GM21576 (cell line): Measurements from ENCODE around the gene ZNF136.

ENCODE experiments used
- ATAC-seq: cut with Tn5 transposase; IDR thresholded peaks from one replicate; pipeline ENCODE4 v1.9.1; 2021; ENCODE audit warnings: mild to moderate bottlenecking, moderate library complexity; ENCODE audit not compliant: unreplicated experiment

The ZNF136 gene

DNA sequence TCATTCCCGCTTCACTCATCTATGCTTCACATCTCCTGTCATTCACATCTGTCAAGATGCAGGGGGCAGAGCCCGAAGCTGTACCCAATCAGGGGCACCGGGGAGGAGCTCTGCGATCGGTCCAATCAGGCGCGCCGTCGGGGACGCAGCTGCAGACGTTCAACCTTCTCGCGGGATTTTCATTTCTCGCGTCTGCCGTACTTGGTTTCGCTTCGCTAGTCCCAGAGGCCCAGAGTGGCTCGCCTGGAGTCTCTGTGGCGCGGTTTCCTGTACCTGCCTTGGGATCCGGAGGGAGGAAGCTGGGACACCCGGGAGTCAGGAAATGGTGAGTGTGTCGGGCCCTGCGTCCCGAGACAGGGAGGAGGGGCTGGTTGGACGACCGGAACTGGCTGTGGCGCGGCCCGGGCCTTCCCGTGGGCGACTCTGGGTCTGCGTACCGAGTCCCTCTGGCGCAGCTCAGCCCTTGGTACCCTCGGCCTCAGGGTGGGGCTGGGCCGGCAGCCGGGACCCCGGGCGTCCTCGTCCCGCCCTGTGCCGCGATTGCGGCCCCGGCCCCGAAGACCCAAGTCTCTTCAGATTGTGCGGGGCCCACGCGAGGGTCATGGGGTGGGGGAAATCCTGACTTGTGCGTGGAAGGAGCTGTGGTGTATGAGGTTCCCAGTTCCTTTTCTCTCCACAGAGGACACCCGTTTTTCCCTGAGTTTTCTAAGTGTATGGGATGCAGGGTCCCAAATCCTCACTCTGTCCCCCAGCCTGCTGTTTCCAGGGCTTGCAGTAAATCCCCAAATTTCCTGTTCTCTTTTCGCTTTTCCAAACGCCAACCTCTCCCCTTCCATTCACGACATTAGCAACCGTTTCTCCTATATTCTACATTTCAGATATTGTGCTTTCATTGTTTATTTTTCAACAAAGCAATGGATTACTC lies at the start of gene ZNF136:
ZNF136 (plus strand) TSS at position 215 of the 925 bp plus-strand sequence; CDS start at position 323, 108 bp downstream.
- peak; percentile 95 for ATAC-seq

DNA sequence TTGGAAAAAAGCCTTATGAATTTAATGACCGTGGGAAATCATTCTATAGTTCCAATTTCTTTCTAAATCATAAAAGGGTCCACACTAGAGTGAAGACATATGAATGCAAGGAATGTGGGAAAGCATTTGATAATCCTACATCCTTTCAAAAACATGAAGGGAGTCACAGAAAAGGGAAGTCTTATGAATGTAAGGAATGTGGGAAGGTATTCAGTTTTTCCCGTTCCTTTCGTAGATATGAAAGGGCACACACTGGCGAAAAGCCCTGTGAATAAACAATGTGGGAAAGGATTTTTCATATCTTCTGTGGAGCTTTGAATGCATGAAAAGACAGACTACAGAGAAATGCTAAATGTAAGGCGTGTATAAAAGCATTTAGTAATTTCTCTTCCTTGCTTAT lies 49.8 kb upstream of the ZNF136 start:
- ATAC-seq, result no peak

DNA sequence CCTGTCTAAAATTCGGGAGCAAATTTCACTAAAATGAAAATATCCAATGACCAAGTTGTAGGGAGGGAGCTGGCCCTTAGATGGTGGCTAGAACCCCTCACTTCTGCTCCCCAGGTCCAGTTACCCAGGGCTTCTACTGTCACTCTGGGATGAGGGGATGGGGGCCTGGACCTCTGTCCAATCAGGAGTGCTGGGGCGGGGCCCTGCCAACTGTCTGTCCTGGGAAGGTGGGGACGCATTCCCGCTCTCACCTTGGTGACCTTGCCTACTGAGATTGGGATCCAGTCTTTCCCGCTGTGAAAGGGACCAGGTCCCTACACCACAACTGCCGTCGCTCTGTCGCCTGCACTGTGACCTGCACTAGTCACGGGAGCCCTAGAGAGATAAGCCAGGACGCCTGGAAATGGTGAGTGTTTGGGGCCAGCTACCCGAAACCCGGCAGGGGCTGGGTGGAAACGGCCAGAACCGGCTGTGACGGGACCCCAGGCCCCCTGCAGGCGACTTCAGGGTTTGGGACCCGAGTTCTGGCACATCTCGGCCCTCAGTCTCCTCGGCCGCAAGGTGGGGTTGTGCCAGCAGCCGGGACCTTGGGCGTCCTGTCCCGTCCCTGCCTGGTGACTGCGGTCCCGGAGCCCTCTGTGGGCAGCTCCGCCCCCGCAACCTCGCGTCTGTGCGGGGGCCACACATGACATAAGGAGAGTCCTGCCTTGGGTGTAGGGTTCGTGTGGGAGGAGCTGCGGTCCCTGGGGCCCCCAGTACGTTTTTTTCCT lies 45.5 kb upstream of the ZNF136 start:
- ATAC-seq, result no peak

DNA sequence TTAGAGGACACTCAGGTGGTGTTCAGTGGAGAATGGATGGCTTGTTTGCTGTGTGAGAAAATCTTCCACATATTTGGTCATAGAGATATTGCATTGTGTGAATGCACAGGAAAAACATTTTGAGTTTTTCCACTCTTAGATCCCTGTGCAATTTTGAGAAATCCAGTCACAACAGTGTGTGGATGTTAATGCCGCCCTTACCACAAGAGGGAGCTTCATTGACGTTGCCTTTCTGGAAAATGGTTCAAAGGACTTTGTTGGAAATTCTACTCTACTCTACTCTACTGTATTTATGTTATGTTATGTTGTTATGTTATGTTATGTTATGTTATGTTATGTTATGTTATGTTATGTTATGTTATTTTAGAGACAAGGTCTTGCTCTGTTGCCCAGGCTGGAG lies 36.2 kb upstream of the ZNF136 start:
- no peak for ATAC-seq

DNA sequence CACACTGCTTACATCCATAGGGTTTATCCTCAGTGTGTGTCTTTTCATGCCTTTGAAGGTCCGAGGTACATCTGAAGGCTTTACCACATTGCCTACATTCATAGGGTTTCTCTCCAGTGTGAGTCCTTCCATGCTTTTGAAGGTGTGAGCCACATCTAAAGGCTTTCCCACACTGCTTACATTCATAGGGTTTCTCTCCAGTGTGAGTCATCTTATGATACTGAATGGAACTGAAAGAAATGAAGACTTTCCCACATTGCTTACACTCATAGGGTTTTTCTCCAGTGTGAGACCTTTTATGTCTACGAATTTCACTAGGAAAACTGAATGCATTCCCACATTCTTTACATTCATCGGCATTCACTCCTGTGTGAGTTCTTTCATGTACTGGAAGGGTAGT lies 29.8 kb upstream of the ZNF136 start:
- no peak for ATAC-seq

DNA sequence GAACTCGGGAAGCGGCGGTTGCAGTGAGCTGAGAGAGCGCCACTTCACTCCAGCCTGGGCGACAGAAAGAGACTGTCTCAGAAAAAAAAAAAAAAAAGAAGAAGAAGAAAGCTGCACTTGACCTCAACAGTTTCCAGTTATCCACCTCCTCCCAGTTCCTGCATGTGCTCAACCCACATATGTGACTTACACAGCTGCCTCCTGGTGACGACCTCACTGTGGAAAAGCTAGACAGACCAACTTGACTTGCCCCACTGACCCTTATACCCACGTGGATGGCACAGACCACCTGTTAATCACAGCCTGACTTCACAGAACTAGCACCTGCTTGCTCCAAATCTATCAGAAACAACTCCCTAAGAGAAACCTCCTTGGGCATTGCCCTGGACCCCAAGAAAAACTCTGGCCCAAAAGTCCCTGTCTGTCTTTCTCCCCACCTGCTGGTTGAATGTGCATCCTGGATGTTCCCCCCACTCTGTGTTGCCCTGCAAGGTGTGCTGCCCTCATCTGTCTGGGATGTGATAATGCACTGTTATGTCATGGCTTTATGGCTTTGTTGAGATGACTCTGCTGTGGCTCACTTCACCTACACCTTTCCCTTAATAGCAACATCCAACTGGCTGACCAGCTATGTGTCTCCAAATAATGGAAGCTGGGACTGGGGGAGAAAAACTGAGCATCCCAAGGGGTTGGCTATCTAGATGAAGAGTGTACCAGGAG lies 25.5 kb upstream of the ZNF136 start:
- ATAC-seq, result no peak

DNA sequence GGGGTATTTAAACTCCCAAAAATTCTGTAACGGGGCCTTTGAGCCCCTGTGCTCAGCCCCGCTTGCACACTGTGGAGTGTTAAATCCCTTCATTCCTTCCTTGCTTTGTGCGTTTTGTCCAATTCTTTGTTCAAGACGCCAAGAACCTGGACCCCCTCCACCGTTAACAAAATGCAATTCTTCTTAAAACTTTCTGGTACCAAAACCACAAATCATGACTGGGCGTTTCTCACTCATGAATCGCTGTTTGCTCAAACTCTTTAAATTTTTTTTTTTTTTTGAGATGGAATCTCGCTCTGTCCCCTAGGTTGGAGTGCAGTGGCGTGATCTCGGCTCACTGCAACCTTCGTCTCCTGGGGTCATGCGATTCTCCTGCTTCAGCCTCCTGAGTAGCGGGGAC lies 23.6 kb upstream of the ZNF136 start:
- no peak for ATAC-seq

DNA sequence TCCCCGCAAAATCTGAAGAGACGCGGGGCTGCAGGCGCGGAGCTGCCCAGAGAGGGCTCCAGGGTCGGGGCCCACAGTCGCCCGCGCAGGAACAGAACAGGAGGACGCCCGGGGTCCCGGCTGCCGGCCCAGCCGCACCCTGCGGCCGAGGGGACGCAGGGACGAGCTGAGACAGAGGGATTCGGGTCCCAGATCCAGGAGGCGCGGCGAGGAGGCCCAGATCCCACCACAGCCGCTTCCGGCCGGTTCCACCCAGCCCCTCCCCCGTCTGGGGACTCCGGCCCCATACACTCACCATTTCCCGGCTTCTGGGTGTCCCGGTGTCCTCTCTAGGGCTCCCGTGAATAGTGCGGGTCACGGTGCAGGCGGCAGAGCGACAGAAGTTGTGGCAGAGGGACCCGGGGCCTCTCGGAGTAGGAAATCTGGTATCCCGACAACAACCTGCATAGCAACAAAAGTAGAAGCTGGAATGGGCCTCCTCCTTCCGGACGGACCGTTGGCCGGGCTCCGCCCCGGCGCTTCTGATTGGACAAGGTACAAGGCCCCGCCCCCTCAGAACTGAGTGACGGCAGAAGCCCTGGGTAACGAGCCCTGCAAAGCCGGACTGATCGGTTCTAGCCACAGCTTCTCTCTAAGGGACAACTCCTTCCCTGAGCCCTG lies 22.9 kb upstream of the ZNF136 start, which contains the start of gene ZNF20:
ZNF20 (minus strand) TSS at position 466 of the 660 bp plus-strand sequence; CDS start at position 298, 168 bp downstream.
- peak; percentile 87 for ATAC-seq

DNA sequence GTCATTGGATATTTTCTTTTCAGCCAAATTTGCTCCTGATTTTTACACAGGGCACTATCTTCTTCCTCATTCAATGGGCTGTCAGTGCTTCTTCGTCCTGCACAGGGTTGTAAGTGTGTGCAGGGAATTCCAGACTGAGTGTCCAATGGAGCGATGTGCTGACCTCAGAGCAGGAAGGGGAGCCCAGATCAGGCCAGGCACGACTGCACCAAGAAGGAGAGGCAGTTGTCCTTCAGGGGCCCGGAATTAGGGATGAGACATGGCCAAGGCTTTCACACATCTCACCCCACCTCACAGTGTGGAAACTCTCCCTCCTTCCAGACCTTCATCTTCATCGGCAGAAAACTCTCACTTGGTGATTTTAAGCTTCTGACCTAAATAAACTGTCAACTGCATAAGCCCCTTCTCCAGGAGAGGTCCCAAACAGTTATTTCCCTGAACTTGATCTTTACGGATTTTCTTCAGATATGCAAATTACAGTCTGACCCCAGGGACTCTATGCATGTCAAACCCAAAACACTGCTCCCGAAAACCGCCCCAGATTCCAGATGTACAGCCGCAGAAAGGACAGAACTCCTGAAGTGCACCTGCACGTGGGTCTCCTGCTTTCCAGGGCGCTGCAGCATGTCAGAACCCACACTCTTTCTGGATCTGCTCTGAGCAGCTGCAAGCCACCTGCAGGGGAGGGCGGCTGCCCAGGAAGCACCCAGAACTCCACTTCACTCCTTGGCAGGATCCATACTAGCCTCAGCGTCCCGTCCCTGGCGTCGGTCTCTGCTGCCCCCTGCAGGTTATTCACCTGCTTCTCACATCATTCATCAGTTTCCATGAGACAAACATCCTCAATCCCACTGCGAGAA lies 22.1 kb upstream of the ZNF136 start:
- ATAC-seq, result no peak

DNA sequence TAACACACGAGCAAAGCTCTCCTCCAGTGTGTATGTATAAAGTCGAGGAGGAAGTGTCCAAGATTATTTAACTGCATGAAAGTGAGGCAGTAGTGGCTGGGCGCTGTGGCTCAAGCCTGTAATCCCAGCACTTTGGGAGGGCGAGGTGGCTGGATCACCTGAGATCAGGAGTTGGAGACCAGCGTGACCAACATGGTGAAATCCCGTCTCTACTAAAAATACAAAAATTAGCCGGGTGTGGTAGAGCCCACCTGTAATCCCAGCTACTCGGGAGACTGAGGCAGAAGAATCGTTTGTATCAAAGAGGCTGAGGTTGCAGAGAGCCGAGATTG lies 21.5 kb upstream of the ZNF136 start:
- no peak for ATAC-seq

DNA sequence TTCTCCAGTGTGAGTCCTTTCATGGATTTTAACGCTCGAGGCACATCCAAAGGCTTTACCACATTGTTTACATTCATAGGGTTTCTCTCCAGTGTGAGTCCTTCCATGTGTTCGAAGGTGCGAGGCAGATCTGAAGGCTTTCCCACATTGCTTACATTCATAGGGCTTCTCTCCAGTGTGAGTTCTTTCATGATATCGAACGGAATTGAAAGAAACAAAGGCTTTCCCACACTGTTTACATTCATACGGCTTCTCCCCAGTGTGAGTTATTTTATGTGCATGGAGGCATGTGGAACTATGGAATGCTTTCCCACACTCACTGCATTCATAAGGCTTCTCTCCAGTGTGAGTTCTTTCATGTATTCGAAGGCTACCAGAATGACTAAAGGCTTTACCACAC lies 17.5 kb upstream of the ZNF136 start:
- no peak for ATAC-seq

DNA sequence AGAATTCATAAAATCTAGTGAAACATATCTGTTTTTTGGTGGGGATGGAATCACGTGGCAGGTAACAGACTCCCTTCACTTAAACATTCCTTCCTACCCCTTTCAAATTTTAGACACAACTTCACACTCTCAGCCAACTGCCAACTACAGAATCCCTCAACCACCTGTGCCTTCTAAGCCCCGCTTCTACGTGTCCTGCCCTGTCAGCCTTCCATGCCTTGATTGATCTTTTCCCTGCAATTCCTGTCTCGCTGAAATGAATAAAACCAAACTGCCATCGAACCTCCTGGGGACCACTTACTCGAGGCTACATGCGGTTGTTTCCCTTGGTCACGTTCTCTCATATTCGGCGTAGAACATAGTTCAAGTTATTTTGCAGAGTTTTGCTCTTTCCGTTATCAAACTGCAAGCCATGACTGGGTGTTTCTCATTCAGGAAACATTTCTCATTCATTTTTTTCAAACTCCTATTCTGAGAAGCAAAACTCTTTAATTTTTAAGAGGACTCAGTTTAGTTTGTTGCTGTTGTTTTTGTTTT lies 7.5 kb upstream of the ZNF136 start:
- no peak for ATAC-seq

DNA sequence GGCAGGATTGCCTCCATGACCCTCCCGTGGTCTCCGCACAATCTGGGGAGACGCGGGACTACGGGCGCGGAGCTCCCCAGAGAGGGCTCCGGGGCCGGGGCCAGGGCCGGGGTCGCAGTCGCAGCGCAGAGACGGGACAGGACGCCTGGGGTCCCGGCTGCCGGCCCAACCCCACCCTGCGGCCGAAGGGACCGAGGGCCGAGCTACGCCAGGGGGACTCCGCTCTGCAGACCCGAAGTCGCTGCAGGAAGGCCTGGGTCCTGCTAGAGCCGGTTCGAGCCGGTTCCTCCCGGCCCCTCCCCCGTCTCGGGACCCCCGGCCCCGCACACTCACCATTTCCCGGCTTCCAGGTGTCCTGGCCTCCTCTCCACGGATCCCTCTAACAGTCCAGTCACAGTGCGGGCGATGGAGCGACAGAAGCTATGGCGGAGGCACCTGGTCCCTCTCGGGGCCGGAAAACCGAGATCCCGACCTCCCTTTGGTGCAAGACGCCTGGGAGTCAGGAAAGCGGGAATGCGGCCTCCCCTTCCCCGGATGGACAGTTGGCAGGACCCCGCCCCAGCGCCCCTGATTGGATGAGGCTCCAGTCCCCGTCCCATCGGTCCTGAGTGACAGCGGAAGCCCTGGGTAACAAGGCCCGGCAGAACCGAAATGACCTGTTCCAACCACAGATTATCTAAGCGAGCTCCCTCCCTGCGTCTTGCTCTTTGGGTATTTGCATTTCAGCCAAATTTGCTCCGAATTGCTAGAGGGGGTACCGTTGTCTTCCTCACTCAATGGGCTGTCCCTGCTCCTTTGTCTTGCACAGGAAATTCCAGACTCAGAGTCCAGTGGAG lies 6.5 kb upstream of the ZNF136 start, which contains the start of gene ZNF625:
ZNF625 (minus strand) TSS at position 512 of the 836 bp plus-strand sequence; CDS start at position 336, 176 bp downstream.
- ATAC-seq, result peak; percentile 83

DNA sequence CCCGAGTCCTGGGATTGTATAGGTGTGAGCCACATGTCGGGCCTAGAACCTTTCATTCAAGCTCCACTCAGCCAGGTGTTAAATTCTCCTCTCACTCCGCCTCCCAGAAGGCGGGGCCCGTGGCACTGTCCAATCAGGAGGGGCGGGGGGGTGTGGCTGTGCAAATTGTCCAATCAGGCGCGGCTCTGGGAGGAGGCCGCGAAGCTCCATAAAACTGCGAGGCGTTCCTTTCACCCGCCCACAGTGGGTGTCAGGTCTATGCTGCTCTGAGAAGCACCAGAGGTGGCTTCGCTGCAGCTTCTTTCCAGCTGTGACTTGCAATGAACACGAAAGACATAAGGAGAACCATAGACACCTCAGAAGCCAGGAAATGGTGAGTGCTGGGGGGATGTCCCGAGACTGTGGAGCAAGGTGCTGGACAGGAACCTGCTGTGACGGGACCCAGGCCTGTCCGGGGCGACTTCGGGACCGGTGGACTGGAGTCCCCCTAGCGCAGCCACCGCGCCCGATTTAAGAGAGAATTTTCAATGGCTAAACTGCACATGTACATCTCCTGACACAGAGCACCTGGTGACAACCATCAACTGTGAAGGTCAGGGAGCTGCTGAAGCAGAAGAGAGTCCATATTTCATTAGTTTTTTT lies 3.0 kb upstream of the ZNF136 start:
- ATAC-seq, result no peak

DNA sequence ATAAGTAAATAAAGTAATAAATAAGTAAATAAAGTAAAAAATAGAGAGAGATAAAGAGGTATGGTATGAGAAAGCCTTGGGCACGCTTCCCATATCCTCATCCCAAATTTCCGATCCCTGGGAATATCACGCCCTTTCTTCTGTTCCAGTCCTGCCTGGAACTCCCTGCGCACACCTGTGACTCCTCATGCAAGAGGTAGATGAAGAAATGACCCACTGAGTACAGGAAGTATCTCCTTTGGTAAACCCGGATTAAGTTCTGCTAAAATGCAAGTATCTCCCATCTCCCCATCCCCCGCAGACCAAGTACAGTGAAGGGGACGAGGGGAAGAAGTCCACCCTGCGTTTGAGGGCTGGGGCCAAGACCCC lies 399 bp upstream of the ZNF136 start:
- ATAC-seq, result peak; percentile 9

DNA sequence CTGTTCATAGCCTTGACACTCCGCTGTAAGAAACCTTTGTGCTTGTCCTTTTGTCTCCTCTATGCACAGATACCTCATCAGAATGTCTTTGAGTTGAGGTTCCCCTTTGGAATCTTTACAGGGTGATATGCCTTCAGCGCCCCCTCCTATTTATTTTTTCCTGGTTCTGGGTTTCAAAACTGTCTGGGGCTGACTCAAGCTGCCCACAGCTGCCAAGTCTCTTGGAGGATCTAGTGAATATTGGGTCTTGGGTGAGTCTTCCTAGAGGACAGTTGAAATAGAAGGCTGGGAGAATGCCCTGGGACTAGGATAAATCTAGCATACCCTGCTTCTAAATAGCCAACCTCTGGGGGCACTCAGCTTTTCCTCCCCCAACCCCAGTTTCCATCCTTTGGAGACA lies 930 bp downstream of the ZNF136 start:
- ATAC-seq, result no peak

DNA sequence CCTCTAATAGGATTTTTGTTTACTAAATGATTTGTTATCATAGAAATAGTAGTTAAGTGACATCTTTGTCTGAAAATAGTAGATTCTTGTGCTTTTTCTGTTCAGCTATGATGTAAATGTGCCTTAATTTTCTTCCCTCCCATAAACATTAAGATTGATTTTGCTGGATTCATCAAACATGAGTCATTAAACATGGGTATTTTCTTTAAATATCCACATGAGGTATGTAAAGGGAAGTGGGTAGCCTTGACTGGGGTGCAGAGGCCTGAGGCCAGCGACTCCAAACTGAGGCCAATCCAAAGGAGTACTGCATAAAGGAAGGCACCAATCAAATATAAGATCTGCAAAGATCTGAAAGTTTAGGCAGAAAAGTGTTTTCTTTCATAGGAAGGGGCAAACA lies 3.7 kb downstream of the ZNF136 start:
- no peak for ATAC-seq

DNA sequence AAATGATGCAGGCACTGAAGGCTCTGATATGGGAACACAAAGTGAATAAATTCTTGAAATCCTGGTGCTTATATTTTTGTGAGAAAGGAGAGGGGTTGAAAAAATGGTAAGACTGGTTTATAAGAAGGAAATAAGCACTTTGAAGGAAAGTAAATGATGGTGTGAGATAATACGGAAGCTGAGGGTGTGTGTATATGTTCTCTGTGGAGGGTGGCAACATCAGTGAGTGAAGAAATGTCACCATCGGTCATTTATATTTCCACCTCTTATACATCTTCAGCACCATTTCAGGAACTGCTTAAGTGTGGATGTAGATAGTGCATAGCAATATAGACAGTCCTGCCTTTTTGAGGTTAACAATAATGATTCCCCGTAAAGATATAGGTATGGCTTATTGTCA lies 17.5 kb downstream of the ZNF136 start:
- ATAC-seq, result no peak
